ENCODE measurements around the gene NDEL1. TPM values are rescaled to one million over a fixed set of nuclear protein-coding genes. Genes with fewer than 3 reads are reported as not detected.

Gene NDEL1
- total RNA-seq, 1 experiment from 2014 or later = 39.2 TPM

DNA sequence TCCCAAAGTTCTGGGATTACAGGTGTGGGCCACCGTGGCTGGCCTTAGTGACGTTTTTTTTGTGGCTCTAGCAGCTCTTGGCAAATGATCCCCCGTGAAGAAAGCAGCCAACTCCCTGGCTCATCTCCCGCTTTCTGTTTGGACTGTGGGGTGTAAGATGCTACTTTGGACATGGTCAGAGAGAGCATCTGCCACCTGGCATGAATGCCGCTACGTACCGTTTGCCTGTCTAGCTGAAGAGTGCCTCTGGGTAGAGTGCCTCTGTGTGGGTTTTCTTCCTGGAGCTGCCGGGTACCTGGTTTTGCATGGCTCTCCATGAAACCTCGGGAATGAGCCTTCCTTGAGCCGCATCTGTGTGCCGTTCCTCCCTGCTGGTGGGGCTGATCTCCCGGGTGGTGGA lies 34.3 kb downstream of the NDEL1 start:
- ATAC-seq (no peak), DNase-seq (ENCODE audit: low read depth, low spot score) (no peak)
- Histone ChIP-seq H3K36me3 (ENCODE audit: control insufficient read depth in 1 of 2, insufficient read depth in 2 of 2, low read length in 2 of 2) (peaks cover 18 to 30% of the 10 kb centered on the region in 2 experiments), H2AFZ (ENCODE audit: low read depth, low read length, poor library complexity, severe bottlenecking) (no peak overlapping the region), H3K9me2 (ENCODE audit: insufficient read depth) (no peaks in the 10 kb centered on the region), H3K27ac (ENCODE audit: low read depth, low read length) (no peak overlapping the region), H3K27me3 (ENCODE audit: insufficient read depth, low read length) (no peaks in the 10 kb centered on the region), H3K79me2 (ENCODE audit: insufficient read depth, low read length) (peaks cover 20% of the 10 kb centered on the region; the same call in 1 of the 2 replicates), H3K4me2 (ENCODE audit: low read length) (no peak overlapping the region), H3K4me1 (ENCODE audit: control insufficient read depth in 1 of 2, insufficient read depth in 2 of 2, low read length in 2 of 2) (no peaks in the 10 kb centered on the region), H3K9me3 (ENCODE audit: control insufficient read depth in 1 of 2, insufficient read depth in 1 of 2, low read depth in 1 of 2, low read length in 2 of 2) (no peaks in the 10 kb centered on the region), H3K4me3 (replicated peaks in 1 of 2; ENCODE audit: low read depth in 1 of 2, low read length in 2 of 2) (no peak overlapping the region), H3K9ac (ENCODE audit: low read length) (no peak overlapping the region), H4K20me1 (ENCODE audit: insufficient read depth) (no peaks in the 10 kb centered on the region)
- POLR2A ChIA-PET = no interaction called here
- BruUV-seq (replicated peaks) = no TSS peak
- CTCF ChIA-PET = no interaction called here
- intact Hi-C loops (cut with micrococcal nuclease) = no loop called here
- RAD21 ChIA-PET (ENCODE audit: low non-redundant PET in 1 of 2, low total read pairs in 2 of 2, uncharacterized antibody in 2 of 2, unreplicated experiment in 2 of 2) = no interaction called here
- no peak for TF ChIP-seq SIN3A (IDR thresholded peaks at IDR 0.05; ENCODE audit: low read depth)
- TF ChIP-seq CEBPB (IDR thresholded peaks at IDR 0.05; ENCODE audit: low read depth) = no peak
- no peak for TF ChIP-seq ATF3 (IDR thresholded peaks at IDR 0.05)
- no peak for TF ChIP-seq YY1 (IDR thresholded peaks at IDR 0.05; ENCODE audit: extremely low read depth, insufficient replicate concordance, low read depth, low read length)
- TF ChIP-seq MAX (IDR thresholded peaks at IDR 0.05) = no peak
- TF ChIP-seq POLR2AphosphoS5 (IDR thresholded peaks at IDR 0.05; ENCODE audit: low read depth, low read length) = no peak
- no peak for TF ChIP-seq ELF1 (IDR thresholded peaks at IDR 0.05; ENCODE audit: borderline replicate concordance, low read depth)
- TF ChIP-seq RAD21 (IDR thresholded peaks at IDR 0.05; ENCODE audit: low read depth) = no peak
- no peak for TF ChIP-seq CTCF (IDR thresholded peaks at IDR 0.05 in 2 of 3, conservative IDR thresholded peaks at IDR 0.05 in 1 of 3; ENCODE audit: borderline replicate concordance in 1 of 3, insufficient read depth in 1 of 3, low read depth in 2 of 3, low read length in 2 of 3)
- no peak for TF ChIP-seq EGR1 (IDR thresholded peaks at IDR 0.05; ENCODE audit: low read depth)
- no peak for TF ChIP-seq POLR2A (IDR thresholded peaks at IDR 0.05; ENCODE audit: borderline replicate concordance, extremely low read depth, insufficient read depth, insufficient read length)
- TF ChIP-seq JUND (IDR thresholded peaks at IDR 0.05) = no peak
- TF ChIP-seq SP1 (IDR thresholded peaks at IDR 0.05; ENCODE audit: low read depth) = no peak

Data from HCT116 (cell line).